Activated T-cell treated with anti-CD3 and anti-CD28 coated beads for 1 hour (primary cell): Measurements from ENCODE around the gene ALLC.
A peak's percentile ranks its signal among the peaks of the same experiment; 100 is the strongest.

Source experiments
- DNase-seq: peaks from one replicate; pipeline ENCODE4 v3.0.0-alpha.2; 2020; ENCODE audit warnings: low read depth

ALLC gene

DNA sequence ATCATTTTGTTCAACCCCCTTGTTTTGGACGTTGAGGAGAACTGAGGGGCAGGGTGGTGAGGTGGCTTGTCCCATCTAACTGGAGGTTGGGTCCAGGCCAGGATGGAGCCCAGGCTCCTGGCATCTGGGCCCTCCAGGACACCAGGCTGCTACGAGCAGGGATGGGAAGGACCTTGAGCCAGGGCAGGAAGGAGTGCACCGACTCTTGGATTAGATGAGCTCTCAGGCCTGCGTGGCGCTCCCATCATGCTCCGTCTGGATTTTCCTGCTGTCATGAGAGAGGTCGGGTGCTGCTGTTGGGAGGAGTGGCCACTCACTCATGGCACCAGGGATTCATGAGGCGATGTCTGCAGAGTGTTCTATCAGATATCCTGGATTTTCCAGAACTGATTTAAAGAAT, 18.3 kb upstream of the ALLC start:
- DNase-seq = no peak

DNA sequence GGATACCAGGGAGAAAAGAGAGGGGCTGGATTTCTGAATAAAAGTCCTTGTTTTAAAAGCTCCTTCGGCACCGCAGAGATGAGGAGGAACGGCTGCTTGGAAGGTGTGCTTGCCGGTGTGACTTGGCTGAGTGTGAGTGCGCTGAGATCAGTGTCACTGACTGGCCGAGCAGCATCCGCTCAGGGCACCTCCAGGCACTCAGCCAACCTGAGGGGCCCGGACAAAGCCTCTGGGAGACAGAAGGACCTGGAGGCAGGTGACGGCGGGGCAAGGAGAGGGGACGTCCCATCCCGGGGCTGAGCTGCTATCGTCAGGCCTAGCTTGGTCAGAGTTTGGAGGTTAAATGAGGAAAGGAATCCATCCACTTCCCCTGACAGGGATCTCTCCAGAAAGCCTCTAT, 16.8 kb upstream of the ALLC start:
- no peak for DNase-seq

DNA sequence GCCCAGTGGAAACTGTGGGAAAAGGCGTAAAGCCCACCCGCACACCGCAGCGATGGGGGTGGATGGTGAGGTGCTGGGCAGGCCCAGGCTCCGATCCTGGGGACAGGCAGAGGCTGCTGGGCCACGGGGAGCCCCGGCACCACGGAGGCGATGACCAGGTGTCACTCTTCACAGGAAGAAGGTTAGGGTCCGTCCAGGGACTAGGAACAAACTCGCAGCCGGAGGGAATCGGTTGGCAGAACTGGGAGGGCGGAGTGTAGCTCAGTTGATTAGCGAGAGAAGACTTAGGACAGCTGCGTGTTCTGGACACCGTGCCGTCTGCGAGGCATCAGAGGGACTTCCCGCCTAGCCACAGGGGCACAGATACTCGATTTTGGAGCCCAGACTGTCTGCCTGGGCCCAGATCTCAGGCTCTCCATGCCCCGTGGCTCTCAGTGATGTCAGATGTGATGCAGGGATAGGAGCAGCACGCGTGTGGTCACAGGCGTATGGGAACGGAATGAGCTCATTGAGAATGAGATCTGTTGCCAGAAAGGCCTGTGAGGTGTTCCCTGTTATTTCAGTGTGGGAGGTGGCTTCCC, 16.1 kb upstream of the ALLC start:
- DNase-seq = no peak

DNA sequence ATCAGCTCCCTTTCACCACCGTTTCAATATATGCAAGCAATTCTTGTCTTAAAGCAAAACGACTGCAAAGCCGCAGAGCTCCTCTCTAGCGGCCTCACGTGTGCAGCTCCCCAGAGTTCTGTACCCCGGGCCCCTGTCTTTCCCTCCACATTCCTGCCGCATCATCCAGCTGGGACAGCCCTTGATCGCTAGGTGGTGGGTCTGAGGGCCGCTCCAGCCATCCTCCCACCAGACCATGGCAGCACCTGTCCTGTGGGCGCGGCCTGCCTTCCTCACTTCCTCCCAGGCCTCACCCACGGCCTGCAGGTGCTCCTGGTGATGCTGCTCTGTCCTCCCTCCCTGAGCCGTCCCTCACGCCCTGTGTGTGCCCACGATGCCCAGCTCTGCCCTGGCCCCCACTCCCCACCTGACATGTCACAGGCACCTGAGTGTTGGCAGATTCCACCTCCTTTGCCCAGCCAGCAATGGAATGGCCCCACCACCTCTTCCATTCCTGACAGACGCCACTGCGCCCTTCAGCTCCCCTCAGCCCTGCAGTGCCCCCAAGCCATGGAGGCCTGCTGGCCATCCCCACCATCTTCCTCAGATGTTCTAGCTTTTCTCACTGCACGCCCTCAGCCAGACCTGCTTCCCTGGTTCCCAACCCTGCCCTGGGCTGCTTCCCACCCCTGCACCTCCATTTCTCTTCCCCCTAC, 15.3 kb upstream of the ALLC start:
- no peak for DNase-seq

DNA sequence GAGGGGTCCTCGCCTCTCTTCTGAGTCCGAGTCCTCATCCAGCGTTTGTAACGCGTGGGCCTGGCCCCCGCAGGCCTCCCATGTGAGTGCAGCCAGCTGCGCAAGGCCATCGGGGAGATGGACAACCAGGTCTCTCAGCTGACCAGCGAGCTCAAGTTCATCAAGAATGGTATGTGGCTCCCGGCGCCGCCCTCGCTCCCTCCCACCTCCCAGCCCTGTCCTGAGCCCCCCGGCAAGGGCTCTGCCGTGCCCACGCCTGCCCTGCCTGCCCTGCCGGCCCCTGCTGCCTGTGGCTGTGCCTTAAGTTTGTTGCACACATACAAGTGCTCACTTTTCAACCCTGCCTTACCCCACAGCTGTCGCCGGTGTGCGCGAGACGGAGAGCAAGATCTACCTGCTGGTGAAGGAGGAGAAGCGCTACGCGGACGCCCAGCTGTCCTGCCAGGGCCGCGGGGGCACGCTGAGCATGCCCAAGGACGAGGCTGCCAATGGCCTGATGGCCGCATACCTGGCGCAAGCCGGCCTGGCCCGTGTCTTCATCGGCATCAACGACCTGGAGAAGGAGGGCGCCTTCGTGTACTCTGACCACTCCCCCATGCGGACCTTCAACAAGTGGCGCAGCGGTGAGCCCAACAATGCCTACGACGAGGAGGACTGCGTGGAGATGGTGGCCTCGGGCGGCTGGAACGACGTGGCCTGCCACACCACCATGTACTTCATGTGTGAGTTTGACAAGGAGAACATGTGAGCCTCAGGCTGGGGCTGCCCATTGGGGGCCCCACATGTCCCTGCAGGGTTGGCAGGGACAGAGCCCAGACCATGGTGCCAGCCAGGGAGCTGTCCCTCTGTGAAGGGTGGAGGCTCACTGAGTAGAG, 14.4 kb upstream of the ALLC start:
- no peak for DNase-seq

DNA sequence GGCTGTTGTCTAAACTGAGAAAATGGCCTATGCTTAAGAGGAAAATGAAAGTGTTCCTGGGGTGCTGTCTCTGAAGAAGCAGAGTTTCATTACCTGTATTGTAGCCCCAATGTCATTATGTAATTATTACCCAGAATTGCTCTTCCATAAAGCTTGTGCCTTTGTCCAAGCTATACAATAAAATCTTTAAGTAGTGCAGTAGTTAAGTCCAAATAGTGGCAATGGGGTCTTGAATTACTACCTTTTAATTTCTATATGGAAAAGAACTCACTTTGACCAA, 13.8 kb upstream of the ALLC start:
- DNase-seq = no peak

DNA sequence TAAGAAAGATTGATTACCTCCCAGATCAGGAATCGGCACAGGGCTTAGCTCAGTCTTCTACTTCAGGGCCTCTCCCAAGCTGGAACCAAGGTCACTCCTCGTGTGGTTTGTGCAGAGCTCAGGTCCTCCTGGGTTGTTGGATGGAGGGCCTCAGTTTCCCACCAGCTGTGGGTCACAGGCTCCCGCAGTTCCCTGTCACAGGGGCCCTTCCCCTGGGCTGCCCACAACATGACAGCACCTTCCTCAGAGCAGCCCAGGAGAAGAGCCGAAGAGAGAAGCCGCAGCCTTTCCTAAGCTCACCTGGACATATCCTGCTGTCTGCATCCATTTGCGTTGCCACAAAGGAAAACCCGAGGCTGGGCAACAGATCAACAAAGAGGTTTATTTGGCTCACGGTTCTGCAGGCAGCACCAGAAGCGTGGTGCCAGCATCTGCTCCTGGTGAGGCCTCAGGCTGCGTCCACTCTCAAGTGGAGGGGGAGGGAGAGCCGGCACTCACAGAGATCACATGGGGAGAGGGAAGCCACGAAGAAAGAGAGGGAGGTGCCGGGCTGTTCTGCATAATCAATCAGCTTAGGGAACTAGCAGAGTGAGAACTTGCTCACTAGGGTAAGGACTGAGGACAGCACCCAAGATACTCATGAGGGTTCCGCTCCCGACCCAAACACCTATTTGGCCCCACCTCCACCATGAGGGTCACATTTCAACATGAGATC, 13.0 kb upstream of the ALLC start:
- no peak for DNase-seq

DNA sequence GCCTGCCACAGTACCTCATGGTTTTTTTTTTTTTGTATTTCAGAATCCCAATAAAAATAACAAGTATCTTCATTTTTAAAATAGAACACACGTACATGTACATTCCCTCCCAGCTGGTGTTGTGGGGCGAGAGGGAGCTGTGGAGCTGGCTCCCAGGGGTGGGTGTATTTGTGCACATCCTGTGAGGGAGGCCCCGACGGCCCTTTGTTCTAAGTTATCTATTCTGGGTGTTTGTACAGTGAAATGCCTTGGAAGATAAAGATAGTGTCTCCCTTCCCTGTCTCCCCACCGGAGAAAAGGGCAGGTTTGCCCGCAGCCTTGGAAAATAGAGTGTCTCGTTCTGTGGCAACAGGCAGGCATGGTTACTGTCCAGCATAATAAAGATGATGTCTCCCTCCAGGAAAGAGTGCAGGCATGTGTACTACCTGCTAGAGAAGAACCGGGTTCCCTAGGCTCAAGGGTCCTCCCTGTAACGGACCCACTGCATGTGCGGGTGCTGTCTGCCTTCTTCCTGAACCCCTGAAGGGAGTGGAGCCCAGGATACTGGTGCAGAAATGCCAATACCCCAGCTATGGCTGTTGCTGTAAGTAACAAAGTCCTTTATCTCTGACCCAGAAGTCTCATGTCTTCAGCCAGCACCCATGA, 12.1 kb upstream of the ALLC start:
- no peak for DNase-seq

DNA sequence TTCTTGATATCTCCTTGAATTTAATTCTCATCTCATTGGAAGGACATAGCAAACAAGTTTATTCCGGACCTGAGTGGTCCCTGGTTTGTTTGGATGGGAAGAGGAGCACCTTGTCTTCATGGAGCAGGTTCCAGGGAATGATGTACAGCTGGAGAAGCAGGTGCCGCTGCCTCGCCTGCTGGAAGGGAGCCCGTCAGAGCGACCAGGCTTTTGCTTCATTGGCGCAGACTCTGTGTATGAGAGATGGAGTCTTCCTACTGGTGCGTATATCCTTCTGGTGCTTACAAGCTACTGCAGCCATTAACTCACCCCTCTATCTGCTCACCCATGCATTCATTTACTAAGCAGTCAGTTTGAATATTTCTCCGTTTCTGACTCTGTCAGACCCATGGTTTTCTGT, 11.6 kb upstream of the ALLC start:
- DNase-seq = no peak

DNA sequence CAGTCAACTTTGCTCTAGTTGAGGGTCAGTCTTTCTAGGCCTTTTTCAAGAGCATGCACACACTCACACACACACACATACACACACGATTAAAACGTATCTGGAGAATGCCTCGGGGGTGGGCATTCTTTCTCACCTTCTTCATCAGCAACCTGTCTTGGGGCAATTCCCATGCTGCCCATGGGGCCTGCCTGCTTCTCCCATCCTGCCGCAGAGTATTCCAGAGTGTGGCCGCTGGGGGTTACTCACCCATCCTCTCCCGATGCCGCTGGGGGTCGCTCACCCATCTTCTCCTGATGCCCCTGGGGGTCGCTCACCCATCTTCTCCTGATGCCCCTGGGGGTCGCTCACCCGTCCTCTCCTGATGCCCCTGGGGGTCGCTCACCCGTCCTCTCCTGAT, 10.8 kb upstream of the ALLC start:
- no peak for DNase-seq

DNA sequence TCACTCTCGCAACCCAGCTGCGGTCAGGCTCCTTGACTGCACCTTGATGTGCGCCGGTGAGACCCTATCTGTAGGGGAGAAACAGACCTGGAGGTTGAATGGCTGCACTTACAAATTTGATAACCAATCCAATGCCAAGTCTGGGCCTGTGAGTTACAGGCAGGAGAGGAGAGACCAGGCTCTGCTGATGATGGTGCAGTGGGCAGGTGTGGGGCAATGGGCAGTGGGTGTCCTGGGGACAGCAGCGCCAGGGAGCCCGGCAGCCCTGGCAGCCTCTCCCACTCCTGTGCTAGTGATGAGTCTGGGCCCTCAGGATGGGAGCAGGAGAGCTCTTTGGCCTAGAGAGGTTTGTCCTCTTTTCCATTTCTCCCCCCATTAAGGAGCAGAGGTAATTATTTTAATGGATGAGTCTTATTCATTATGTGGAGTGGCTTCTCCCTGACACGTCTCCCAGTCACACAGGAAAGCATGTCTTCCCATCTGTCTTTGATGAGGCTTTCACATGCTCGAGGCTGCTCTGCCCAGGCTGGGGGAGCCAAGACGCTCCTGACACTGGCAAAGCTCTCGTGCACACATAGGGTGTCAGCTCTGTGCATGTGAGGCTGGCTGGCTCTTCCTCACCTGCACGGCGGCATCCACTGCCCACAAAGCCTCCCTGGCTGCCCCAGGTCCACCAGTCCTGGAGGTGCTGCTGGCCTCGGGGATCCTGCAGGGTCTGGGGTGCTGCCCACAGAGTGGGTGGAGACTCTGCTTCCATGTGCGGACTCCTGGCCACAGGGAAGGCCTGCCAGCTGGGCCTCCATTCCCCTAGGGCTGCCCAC, 10.0 kb upstream of the ALLC start:
- DNase-seq = no peak

DNA sequence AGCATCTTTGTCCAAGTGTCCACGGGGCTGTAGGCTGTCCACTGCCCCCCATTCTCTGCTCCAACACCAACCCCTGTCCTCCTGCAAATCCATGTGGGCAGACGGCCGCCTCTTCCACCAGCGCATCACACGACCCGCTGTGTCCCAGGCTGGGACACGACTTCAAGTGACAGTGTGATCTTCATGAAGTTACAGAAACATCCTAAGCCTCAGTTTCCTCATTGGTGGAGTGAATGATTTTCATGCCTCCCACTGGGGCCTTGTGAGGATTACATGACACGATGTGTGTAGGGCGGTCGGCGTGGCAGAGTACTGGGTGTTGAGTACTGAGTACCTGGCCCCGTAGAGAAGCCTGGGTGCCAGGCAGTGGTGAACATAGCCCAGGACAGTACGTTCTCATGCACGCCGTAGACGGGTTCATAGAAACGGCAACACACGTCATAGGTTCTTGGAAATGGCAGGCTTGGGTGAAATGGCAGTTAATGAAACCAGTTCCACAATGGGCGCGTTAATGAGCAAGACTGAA, 9.3 kb upstream of the ALLC start:
- DNase-seq = no peak

DNA sequence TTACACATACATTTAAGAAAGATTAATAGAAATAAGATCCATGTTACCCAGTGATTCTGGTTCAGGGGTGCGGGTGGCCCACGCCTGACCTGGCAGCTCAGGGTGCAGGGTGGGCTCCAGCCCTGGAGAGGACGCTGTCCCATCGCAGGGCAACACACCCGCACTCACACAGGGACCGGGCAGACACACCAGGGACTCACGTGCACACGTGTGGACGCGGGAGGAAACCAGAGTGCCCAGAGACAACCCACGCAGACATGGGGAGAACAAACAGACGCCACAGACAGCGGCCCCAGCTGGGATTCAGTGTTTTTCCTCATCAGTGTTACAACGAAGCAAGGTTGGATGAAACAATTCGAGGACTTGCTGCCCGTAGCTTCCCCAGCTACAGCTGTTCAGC, 8.4 kb upstream of the ALLC start:
- no peak for DNase-seq

DNA sequence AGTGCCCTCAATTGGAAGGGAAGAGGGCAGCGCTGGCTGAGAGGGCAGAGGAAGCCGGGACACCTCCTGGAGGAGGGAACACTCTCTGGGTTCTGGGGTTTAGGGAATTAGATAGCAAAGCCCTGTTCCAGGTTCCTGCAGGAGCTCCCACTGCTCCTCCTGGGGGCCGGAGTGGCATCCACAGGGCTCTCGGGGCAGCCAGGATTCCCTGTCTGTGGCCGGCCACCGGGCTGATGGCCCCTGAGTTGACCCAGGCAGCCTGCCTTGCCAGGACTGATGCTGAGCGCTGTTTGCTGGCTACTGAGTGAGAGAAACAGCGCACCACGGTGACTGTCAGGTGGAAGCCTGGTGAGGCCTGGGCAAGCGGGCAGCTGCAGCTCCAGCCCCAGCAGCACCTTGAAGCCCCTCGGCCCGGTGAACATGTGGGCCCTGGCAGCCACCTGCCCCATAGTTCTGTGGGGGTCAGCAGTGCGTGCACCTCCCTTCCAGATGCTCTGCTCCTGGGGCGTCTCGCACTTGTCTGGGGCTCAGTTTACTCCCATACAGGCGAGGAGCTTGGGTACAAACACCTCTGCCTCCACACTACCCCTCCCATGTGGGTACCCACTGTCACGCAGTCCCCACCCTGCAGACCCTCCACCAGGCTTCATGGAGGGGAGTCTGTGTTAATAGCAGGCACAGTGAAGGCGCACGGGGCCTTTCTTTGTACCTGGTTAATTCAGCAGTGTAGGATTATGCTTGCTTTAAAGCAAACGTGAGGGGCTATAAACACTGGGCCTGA, 7.7 kb upstream of the ALLC start:
- DNase-seq = no peak

DNA sequence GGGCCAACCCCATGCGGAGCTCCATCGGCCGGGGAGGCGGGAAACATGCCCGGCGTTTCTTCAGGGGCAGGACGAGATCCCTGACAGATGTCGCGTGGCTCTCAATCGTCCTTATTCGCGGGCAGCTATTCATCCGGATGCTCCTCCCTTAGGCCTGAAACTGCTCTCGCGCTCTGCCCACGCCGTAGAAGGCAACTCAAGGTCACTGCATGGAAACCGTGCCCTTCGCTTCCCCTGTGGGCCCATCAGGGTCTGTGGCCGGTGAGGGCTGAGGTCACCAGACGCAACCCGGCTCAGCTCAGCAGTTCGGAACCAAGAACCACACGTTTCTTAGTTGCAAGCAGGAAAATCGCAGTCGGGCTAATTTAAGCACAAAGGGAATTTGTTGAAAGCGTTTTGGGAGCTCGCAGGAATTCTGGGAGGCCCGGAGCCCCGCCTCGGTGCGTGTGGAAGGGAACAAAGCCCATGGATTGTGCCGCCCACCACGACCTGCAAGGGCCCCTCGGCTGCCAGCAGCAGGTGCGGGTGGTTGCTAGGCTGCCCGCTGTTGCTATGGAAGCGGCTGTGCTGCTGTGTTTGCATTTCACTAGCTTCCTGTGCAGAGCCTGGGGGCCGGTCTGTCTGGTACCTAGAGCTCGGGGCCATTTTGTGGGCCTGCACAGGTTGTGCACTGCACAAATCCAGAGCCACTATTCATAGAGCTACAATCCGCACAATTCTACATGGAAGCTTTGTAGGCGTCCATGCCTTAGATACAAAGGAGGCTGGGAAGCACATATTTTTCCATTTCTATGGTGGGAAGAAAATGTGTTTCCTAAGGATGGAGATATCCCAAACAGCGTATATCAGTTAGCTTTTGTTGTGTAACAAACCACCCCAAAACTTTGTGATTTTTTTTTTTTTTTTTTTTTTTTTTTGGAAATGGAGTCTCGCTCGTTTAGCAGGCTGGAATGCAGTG, 6.0 kb upstream of the ALLC start:
- peak; percentile 31 for DNase-seq

DNA sequence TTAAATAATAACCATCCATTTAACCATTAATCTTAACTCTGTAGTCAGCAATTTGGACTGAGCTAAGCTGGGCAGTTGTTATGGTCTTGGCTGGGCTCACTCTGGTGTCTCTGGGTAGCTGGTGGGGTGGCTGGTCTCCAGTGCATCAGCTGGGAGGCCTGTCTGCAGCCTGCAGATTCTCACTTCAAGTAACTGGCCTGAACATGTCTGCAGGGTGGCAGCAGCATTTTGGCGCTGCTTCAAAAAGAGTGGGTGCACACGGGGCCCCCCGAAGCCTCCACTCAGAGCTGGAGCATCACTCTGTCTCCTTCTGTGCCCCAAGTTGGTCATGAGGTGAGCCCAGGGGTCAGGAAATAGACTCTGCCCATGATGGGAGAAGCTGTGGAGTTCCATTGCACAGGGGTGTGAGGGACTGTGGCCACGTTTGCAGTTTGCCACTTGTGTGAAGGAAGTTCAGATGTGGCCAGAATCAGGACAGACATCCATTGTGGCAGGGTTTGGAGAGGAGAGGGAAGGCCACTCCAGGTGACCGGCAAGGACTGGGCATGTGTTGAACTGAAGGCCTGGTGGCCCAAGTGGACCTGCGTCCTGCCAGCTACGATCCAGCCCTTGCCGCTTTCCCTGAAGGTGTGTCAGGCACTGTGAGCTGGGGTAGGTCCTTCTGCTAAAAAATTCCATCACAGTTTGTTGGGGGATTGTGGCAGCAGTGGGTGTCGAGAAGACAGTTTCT, 4.9 kb upstream of the ALLC start:
- no peak for DNase-seq

DNA sequence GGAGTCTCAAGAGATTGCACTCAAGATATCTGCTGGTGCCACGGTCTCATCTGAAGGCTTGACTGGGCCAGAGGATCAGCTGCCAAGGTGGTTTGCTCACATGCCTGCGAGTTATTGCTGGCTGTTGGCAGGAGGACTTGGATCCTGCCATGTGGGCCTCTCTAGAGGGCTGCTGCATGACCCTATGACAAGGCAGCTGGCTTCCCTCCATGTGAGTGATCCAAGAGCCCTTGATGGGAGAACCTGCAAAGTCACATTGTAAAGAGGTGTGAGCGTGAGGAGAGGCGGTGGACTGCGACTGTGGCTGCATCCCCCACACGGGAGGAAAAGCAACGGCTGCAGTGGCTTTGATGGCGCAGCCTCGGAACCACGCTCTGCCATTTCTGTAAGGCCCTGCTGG, 4.0 kb upstream of the ALLC start:
- no peak for DNase-seq

DNA sequence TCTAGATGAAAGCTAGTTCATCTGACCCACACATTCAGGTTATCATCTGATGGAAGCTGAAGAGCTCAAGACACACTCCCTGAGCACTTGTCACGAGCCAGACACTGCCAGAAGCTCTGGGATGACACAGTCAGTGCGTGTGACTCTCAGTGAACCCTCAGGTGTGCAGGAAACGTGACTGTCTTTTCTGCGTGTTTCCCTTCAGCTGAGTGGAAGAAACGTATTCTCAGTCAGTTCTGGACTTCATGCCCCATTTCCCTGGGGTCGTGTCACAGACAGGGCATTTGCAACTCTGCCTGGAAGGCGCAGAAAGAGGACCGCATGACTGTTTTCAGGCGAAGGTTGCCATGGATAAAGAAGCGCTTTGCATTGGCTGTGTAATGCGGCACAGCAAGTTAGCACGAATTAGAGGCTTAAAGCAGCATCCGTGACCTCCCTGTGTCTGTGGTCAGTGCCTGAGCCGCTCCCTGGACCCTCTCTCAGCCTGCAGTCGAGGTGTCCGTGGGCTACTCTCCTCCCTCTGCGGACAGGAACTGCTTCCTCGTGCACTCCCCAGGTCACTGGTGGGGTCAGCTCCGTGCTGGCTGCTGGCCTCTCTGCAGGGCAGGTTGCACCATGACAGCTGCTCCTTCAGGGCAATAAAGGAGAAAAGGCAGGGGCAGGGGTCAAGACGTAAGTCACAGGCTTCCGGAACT, 3.3 kb upstream of the ALLC start:
- DNase-seq = no peak
